Uterus (tissue), 2 donors: ENCODE results near the gene ABHD16A.

Experiments
- POLR2A ChIP-seq, 2 donors: fragments of 450-650 bp; IDR thresholded peaks; one replicate each; pipeline ENCODE4 v1.6.1; 2016; ENCODE audit warnings: antibody characterized with exemption in 2 of 2, mild to moderate bottlenecking in 1 of 2, moderate library complexity in 1 of 2
- TF ChIP-seq, protein P1 (sequence below), 4 experiments: fragments of 200-600 bp in 2 of 4; fragments of 450-650 bp in 2 of 4; sonication (generic) in 2 of 4; IDR thresholded peaks; one replicate each; pipeline ENCODE4 v1.5.1; 2016 to 2019; ENCODE audit warnings: antibody characterized with exemption in 4 of 4, mild to moderate bottlenecking in 2 of 4, moderate library complexity in 1 of 4

- TF ChIP-seq, protein P1, sequence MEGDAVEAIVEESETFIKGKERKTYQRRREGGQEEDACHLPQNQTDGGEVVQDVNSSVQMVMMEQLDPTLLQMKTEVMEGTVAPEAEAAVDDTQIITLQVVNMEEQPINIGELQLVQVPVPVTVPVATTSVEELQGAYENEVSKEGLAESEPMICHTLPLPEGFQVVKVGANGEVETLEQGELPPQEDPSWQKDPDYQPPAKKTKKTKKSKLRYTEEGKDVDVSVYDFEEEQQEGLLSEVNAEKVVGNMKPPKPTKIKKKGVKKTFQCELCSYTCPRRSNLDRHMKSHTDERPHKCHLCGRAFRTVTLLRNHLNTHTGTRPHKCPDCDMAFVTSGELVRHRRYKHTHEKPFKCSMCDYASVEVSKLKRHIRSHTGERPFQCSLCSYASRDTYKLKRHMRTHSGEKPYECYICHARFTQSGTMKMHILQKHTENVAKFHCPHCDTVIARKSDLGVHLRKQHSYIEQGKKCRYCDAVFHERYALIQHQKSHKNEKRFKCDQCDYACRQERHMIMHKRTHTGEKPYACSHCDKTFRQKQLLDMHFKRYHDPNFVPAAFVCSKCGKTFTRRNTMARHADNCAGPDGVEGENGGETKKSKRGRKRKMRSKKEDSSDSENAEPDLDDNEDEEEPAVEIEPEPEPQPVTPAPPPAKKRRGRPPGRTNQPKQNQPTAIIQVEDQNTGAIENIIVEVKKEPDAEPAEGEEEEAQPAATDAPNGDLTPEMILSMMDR (IDR thresholded peaks at IDR 0.05) = no peak
- no peak for TF ChIP-seq POLR2A (IDR thresholded peaks at IDR 0.05)
These were observed 63.7 kb downstream of the ABHD16A start for GRCh38 chr6:31639449-31639861.
